Panc1 (cell line): ENCODE results near the gene HDHD2. TPM values are rescaled to one million over a fixed set of nuclear protein-coding genes. Genes with fewer than 3 reads are reported as not detected.

Source experiments
- ATAC-seq: fragments of 200-7000 bp; cut with Tn5 transposase; 2 replicates; pipeline ENCODE4 v1.9.1; 2020; ENCODE audit warnings: mild to moderate bottlenecking, moderate library complexity
- BruUV-seq: library from RNA; stranded (reverse); fragments of 400-500 nt; replicated peaks from 2 replicates; lab custom pipeline; 2021; lab: Mats Ljungman, UMichigan
- CTCF ChIA-PET: fragments of 300-600 bp; sonication (Branson Sonifier 250); formaldehyde crosslinking; loops from one replicate; lab custom pipeline; 2022; ENCODE audit warnings: antibody characterized with exemption; lab: Charles Lee
- POLR2A ChIA-PET: fragments of 300-600 bp; sonication (Branson Sonifier 250); formaldehyde crosslinking; loops from one replicate; lab custom pipeline; 2022; ENCODE audit warnings: antibody characterized with exemption; lab: Charles Lee
- DNase-seq: peaks from one replicate; pipeline ENCODE4 v3.0.0-alpha.2; 2010; ENCODE audit warnings: low read depth, low spot score
- H3K27ac ChIP-seq: 2 replicates; pipeline ENCODE4 v1.5.1; 2011; ENCODE audit warnings: mild to moderate bottlenecking, low read length, inconsistent platforms
- H3K27me3 ChIP-seq: fragments of 200-500 bp; sonication (Bioruptor generic); 2 replicates; pipeline ENCODE4 v1.6.0; 2014; ENCODE audit warnings: low read length, inconsistent platforms; ENCODE audit not compliant: control insufficient read depth, insufficient read depth
- H3K36me3 ChIP-seq: fragments of 200-500 bp; sonication (Bioruptor generic); 2 replicates; pipeline ENCODE4 v1.5.1; 2014; ENCODE audit warnings: inconsistent platforms, mild to moderate bottlenecking, low read length, moderate library complexity; ENCODE audit not compliant: control insufficient read depth, insufficient read depth
- H3K4me1 ChIP-seq: 2 replicates; pipeline ENCODE4 v1.5.1; 2011; ENCODE audit warnings: inconsistent platforms, mild to moderate bottlenecking, low read length, moderate library complexity; ENCODE audit not compliant: control insufficient read depth, insufficient read depth
- H3K4me3 ChIP-seq, 2 experiments: 2 replicates each; pipeline ENCODE4 v1.5.1; 2011 to 2012; ENCODE audit warnings: low read depth in 2 of 2, low read length in 2 of 2, mild to moderate bottlenecking in 2 of 2, inconsistent platforms in 1 of 2, moderate library complexity in 1 of 2
- H3K9me3 ChIP-seq: fragments of 200-500 bp; sonication (Bioruptor generic); 2 replicates; pipeline ENCODE4 v1.5.1; 2014; ENCODE audit warnings: low read depth, mild to moderate bottlenecking, inconsistent platforms, low read length, moderate library complexity; ENCODE audit not compliant: control insufficient read depth, insufficient read depth
- CTCF ChIP-seq: fragments of 450-650 bp; IDR thresholded peaks from 2 replicates; pipeline ENCODE4 v1.5.1; 2017; ENCODE audit warnings: mild to moderate bottlenecking
- POLR2AphosphoS5 ChIP-seq: IDR thresholded peaks from 2 replicates; pipeline ENCODE4 v1.6.1; 2012; ENCODE audit warnings: mild to moderate bottlenecking, low read depth, low read length, moderate library complexity
- REST ChIP-seq, 2 experiments: IDR thresholded peaks; 2 replicates each; pipeline ENCODE4 v1.6.1; 2011 to 2012; ENCODE audit warnings: low read depth in 2 of 2, control low read depth in 1 of 2, low read length in 1 of 2, mild to moderate bottlenecking in 1 of 2, moderate library complexity in 1 of 2; ENCODE audit not compliant: insufficient read depth in 1 of 2
- SIN3A ChIP-seq: IDR thresholded peaks from 2 replicates; pipeline ENCODE4 v1.6.1; 2012; ENCODE audit warnings: low read depth, mild to moderate bottlenecking, low read length, moderate library complexity, borderline replicate concordance; ENCODE audit not compliant: insufficient read depth
- TCF7L2 ChIP-seq: IDR thresholded peaks from 2 replicates; pipeline ENCODE4 v1.6.1; 2011; ENCODE audit warnings: mild to moderate bottlenecking, low read depth, low read length, inconsistent platforms
- in situ Hi-C: cut with HindIII; loops from 2 replicates; pipeline ENCODE4 v1.10.0; 2016; ENCODE audit warnings: low sequenced_read_pairs, low pct_unique_long_range_greater_than_20kb
- intact Hi-C: fragments of 100-400 bp; cut with micrococcal nuclease; formaldehyde crosslinking; loops from one replicate; pipeline ENCODE4 v1.10.0; 2022; ENCODE audit not compliant: unreplicated experiment
- total RNA-seq: library from RNA; stranded (reverse); gene quantifications from one replicate; pipeline ENCODE4 v1.2.1, GENCODE V29; 2021; ENCODE audit not compliant: unreplicated experiment

The HDHD2 gene
- total RNA-seq, 1 experiment from 2014 or later = 24.6 TPM

GRCh38 chr18:47075098-47075883 is 75.0 kb downstream of the HDHD2 start:
- Histone ChIP-seq H3K27me3 (no peaks in the 10 kb centered on the region), H3K27ac (no peak overlapping the region), H3K9me3 (no peaks in the 10 kb centered on the region), H3K36me3 (no peaks in the 10 kb centered on the region), H3K4me3 (no peak overlapping the region), H3K4me1 (no peaks in the 10 kb centered on the region)
- BruUV-seq = no TSS peak
- ATAC-seq (no peak), DNase-seq (no peak)
- TF ChIP-seq REST (IDR thresholded peaks at IDR 0.05; ENCODE audit: insufficient read depth in 1 of 2, low read depth in 2 of 2, low read length in 1 of 2) (no peak), SIN3A (no peak)
- in situ Hi-C loops (no loop called here), intact Hi-C loops (no loop called here)
- ChIA-PET POLR2A (no interaction called here), CTCF (no interaction called here)

- ChIA-PET CTCF (interaction anchor here (0.6 kb wide), 1 partner anchor 150 kb away, joined by 4 read pairs; no protein-coding TSS in a partner anchor), POLR2A (no interaction called here)
- BruUV-seq = no TSS peak
- Histone ChIP-seq H3K4me1 (no peaks in the 10 kb centered on the region), H3K4me3 (no peak overlapping the region), H3K36me3 (no peaks in the 10 kb centered on the region), H3K9me3 (no peaks in the 10 kb centered on the region), H3K27ac (no peak overlapping the region), H3K27me3 (no peaks in the 10 kb centered on the region)
- ATAC-seq (no peak), DNase-seq (no peak)
- in situ Hi-C loops = no loop called here
- TF ChIP-seq TCF7L2 = no peak
- no peak for TF ChIP-seq REST (IDR thresholded peaks at IDR 0.05; ENCODE audit: insufficient read depth in 1 of 2, low read depth in 2 of 2, low read length in 1 of 2)
- no peak for TF ChIP-seq POLR2AphosphoS5
- TF ChIP-seq SIN3A = no peak
- TF ChIP-seq CTCF = no peak
- intact Hi-C loops = no loop called here
Observed at GRCh38 chr18:47067648-47068047, 82.7 kb downstream of the HDHD2 start.
